Astrocyte (in vitro differentiated cells and primary cell): ENCODE results near the gene DAD1. TPM values are rescaled to one million over a fixed set of nuclear protein-coding genes. Genes with fewer than 3 reads are reported as not detected.

Experiments
- DNase-seq: peaks from one replicate; pipeline ENCODE4 v3.0.0-alpha.2; 2010; ENCODE audit warnings: low read depth
- FAIRE-seq: peaks from 2 replicates; lab custom pipeline; 2011; peaks lifted over from hg19 to GRCh38; lab: Jason Lieb, UNC
- H2AFZ ChIP-seq: 2 replicates; pipeline ENCODE4 v1.6.0; 2012; ENCODE audit warnings: low read depth, low read length, inconsistent platforms
- H3K27ac ChIP-seq: 2 replicates; pipeline ENCODE4 v1.5.1; 2011; ENCODE audit warnings: low read depth, low read length, inconsistent platforms
- H3K27me3 ChIP-seq: 2 replicates; pipeline ENCODE4 v1.6.0; 2011; ENCODE audit warnings: low read length, inconsistent platforms; ENCODE audit not compliant: insufficient read depth
- H3K36me3 ChIP-seq: 2 replicates; pipeline ENCODE4 v1.5.1; 2011; ENCODE audit warnings: low read length, inconsistent platforms; ENCODE audit not compliant: insufficient read depth
- H3K4me1 ChIP-seq: 2 replicates; pipeline ENCODE4 v1.5.1; 2011; ENCODE audit warnings: low read length, inconsistent platforms; ENCODE audit not compliant: insufficient read depth
- H3K4me2 ChIP-seq: 2 replicates; pipeline ENCODE4 v1.6.0; 2012; ENCODE audit warnings: low read length, inconsistent platforms
- H3K4me3 ChIP-seq: 2 replicates; pipeline ENCODE4 v1.5.1; 2011; ENCODE audit warnings: low read depth, mild to moderate bottlenecking, low read length, inconsistent platforms; ENCODE audit not compliant: insufficient read depth
- H3K79me2 ChIP-seq: 2 replicates; pipeline ENCODE4 v1.6.0; 2012; ENCODE audit warnings: mild to moderate bottlenecking, low read length, inconsistent platforms; ENCODE audit not compliant: insufficient read depth
- H3K9ac ChIP-seq: 2 replicates; pipeline ENCODE4 v1.6.0; 2012; ENCODE audit warnings: mild to moderate bottlenecking, low read length, inconsistent platforms
- H3K9me3 ChIP-seq: 2 replicates; pipeline ENCODE4 v1.5.1; 2012; ENCODE audit warnings: low read depth, mild to moderate bottlenecking, low read length, inconsistent platforms; ENCODE audit not compliant: insufficient read depth
- H4K20me1 ChIP-seq: 2 replicates; pipeline ENCODE4 v1.6.0; 2012; ENCODE audit warnings: low read length, inconsistent platforms; ENCODE audit not compliant: insufficient read depth
- H3K27ac Mint-ChIP-seq: one replicate; pipeline ENCODE4 v1.8.0; 2021; ENCODE audit warnings: mild to moderate bottlenecking, mixed read lengths; ENCODE audit not compliant: unreplicated experiment
- H3K27me3 Mint-ChIP-seq: one replicate; pipeline ENCODE4 v1.8.0; 2021; ENCODE audit warnings: low read depth, mixed read lengths; ENCODE audit not compliant: unreplicated experiment
- H3K36me3 Mint-ChIP-seq: one replicate; pipeline ENCODE4 v1.8.0; 2021; ENCODE audit warnings: low read depth, mixed read lengths; ENCODE audit not compliant: unreplicated experiment
- H3K4me1 Mint-ChIP-seq: one replicate; pipeline ENCODE4 v1.8.0; 2021; ENCODE audit warnings: low read depth, mixed read lengths; ENCODE audit not compliant: unreplicated experiment
- H3K4me3 Mint-ChIP-seq: one replicate; pipeline ENCODE4 v1.8.0; 2021; ENCODE audit warnings: mild to moderate bottlenecking, moderate library complexity, mixed read lengths; ENCODE audit not compliant: unreplicated experiment
- H3K9me3 Mint-ChIP-seq: one replicate; pipeline ENCODE4 v1.8.0; 2021; ENCODE audit warnings: mild to moderate bottlenecking, mixed read lengths; ENCODE audit not compliant: unreplicated experiment
- CTCF ChIP-seq: IDR thresholded peaks from 2 replicates; pipeline ENCODE4 v1.5.1; 2011; ENCODE audit warnings: low read depth, mild to moderate bottlenecking, inconsistent platforms, low read length, moderate library complexity; ENCODE audit not compliant: insufficient read depth
- EZH2 ChIP-seq: IDR thresholded peaks from 2 replicates; pipeline ENCODE4 v1.6.1; 2012; ENCODE audit warnings: mild to moderate bottlenecking, low read length, inconsistent platforms; ENCODE audit not compliant: insufficient read depth
- total RNA-seq: library from RNA; stranded (reverse); gene quantifications from 2 replicates; pipeline ENCODE4 v1.2.1, GENCODE V29; 2021

Gene DAD1
- total RNA-seq, 1 donor from 2014 or later, result 302 TPM

DNA sequence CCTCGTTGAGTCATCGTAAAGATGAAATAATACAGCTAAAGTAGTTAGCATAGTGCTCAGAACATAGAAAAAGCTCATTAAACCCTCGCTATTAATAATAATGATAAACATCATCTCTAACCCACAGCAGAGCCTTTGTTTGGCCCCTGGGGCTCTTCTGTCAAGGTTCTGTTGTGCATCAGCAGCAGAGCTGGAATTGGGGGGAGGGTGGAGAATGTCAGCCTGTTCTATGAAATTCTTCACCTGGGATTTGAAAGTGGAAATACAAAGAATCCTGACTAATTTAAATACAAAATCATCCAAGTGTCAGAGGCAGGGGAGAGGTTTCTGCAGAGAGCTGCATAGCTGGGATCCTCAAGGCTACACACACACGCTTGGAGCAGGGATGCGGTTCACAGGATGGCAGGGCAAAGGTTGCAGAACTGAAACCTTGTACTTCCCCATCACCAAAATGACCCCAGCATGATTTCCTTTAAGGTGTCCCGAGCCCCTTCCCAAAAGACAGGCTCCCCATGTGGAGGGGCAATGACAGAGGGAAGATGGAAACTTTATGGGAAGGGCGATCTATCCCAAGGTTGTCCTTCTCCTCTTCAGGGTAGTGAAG lies 71.8 kb downstream of the DAD1 start:
- FAIRE-seq (no peak), DNase-seq (no peak)
- no peak overlapping the region for H2AFZ ChIP-seq

GRCh38 chr14:22515929-22516328 lies 73.1 kb downstream of the DAD1 start:
- Mint-ChIP-seq H3K9me3 (no peaks in the 10 kb centered on the region), H3K27me3 (no peaks in the 10 kb centered on the region), H3K36me3 (no peaks in the 10 kb centered on the region), H3K4me1 (peaks cover 37% of the 10 kb centered on the region), H3K4me3 (no peak overlapping the region), H3K27ac (no peak overlapping the region)
- Histone ChIP-seq H2AFZ (no peak overlapping the region), H3K79me2 (no peaks in the 10 kb centered on the region), H3K27ac (no peak overlapping the region), H4K20me1 (no peaks in the 10 kb centered on the region), H3K4me2 (no peak overlapping the region), H3K36me3 (no peaks in the 10 kb centered on the region), H3K9ac (no peak overlapping the region), H3K9me3 (no peaks in the 10 kb centered on the region), H3K4me1 (peaks cover 9% of the 10 kb centered on the region), H3K27me3 (no peaks in the 10 kb centered on the region), H3K4me3 (no peak overlapping the region)
- DNase-seq (no peak), FAIRE-seq (no peak)
- TF ChIP-seq CTCF, result no peak

More for the DNA sequence above, 71.8 kb downstream of the DAD1 start:
- Histone ChIP-seq H4K20me1 (no peaks in the 10 kb centered on the region), H3K4me3 (no peak overlapping the region), H3K27me3 (no peaks in the 10 kb centered on the region), H3K9me3 (no peaks in the 10 kb centered on the region), H3K79me2 (peaks cover 6% of the 10 kb centered on the region), H3K9ac (no peak overlapping the region), H3K36me3 (no peaks in the 10 kb centered on the region), H3K4me2 (no peak overlapping the region), H3K27ac (no peak overlapping the region), H3K4me1 (peaks cover 15% of the 10 kb centered on the region)
- Mint-ChIP-seq H3K27me3 (no peaks in the 10 kb centered on the region), H3K27ac (no peak overlapping the region), H3K9me3 (no peaks in the 10 kb centered on the region), H3K4me3 (no peak overlapping the region), H3K4me1 (peaks cover 42% of the 10 kb centered on the region), H3K36me3 (no peaks in the 10 kb centered on the region)
- TF ChIP-seq CTCF (no peak), EZH2 (no peak)

Other genes with a start within 250 kb of the DAD1 start
- 46.9 and 52.4 TPM in 2 replicates for gene ABHD4, start 9.1 kb upstream of the DAD1 start, total RNA-seq
- not detected in 2 replicates for gene OR6J1, start 55.1 kb upstream of the DAD1 start, total RNA-seq
- 81.2 and 82.8 TPM in 2 replicates for gene OXA1L, start 177.5 kb upstream of the DAD1 start, total RNA-seq
- gene SLC7A7, start 226.2 kb upstream of the DAD1 start, total RNA-seq, result 13.3 and 14.3 TPM in 2 replicates
- 169 and 182 TPM in 2 replicates for gene MRPL52, start 240.7 kb upstream of the DAD1 start, total RNA-seq
- 911 and 1,063 TPM in 2 replicates for gene MMP14, start 247.4 kb upstream of the DAD1 start, total RNA-seq